Astrocyte of the hippocampus (primary cell): Measurements from ENCODE around the gene HTRA3.

Experiments used
- DNase-seq: peaks from one replicate; pipeline ENCODE4 v3.0.0; 2011; ENCODE audit warnings: low read depth, low spot score

The HTRA3 gene

DNA sequence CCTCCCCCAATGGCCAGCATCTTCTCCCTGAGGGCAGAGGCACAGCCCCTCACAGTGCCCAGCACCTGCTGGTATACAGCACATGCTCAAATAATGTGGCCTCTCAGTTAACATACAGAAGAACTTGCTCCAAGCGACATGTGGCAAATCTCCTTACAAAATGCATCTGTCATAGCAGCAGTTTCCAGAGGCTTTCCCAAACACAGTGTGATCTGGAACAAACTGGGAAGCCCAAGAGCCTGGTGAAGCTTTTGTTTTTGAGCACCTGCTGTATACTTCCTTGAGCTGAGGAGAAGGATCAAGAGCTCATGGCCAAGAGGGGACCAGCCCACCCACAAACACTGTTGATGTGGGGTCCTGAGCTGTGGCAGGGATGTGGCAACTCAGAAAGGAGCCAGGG, 34.8 kb upstream of the HTRA3 start:
- DNase-seq: no peak

GRCh38 chr4:8235224-8235623, 34.3 kb upstream of the HTRA3 start:
- DNase-seq: no peak

- DNase-seq: no peak
Measured at GRCh38 chr4:8235686-8236085, 33.9 kb upstream of the HTRA3 start.

DNA sequence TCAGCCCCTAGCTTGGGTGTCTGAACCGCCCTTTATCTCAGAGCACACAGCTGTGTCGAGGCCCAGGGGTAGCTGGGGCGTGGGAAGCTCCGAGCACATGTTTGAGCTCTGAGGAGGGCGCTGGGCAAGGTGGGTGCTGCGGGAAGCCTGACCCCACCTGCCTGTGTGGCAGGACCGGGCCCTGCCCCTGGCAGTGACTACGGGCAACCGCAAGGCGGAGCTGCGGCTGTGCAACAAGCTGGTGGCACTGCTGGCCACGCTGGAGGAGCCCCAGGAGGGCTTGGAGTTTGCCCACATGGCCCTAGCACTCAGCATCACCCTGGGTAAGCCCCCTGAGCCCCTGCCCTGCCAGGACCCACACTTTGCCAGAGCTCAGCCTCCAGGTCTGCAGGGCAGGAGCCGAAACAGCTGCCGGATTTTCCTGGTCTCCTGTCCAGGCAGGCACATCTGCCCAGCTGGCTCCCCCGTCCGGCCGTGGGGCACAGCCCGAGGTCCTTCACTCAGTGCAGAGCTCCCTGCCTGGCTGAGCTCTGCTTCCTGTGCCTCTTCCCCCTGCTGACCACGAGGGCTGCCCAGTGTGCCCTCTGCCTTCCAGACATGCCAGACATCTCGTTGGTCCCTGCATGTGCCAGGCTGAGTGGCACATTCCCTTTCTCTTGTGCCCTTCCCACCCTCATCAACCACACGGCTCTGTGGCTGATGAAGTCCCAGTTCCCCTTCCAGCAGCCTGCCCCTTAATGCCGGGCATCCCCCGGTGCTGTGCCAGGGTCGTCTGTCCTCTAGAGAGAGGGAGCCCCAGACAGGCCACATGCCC, 33.2 kb upstream of the HTRA3 start:
- no peak for DNase-seq

DNA sequence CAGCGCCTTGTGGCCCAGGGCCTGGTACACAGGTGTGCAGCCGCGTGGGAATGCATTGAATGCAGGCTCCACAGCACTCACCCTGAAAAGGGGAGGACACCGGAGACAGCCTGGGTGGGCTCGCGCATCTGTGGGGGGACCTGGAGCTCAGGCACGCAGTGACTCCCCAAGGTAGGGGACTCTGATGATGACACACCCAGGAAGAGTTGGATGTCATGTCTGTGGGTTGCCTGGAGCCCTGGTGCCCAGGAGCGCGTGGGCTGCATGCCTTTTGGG, 32.7 kb upstream of the HTRA3 start:
- DNase-seq: no peak

- no peak for DNase-seq
Measured at GRCh38 chr4:8237256-8237989, 32.1 kb upstream of the HTRA3 start.

DNA sequence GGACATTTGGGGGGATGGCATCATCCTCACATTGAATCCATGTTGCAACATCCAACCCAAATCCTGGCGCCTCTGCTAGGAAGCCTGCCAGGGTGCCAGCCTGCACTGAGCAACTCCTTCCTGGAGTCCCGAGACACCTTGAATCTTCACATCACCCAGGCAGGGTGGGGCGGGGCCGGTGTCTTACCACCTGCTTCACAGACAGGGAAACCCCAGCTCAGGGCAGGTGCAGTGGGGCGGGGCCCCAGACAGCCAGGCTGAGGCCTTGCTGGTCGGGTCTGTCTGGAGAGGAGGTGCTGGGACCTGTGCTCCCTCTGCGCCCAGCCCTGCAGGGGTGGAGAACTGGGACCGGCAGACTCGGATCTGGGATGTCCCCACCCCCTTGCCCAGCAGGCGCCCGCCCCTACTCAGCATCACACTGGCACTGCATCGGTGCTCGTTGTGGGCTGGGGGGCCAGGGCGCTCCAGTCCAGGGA, 31.5 kb upstream of the HTRA3 start:
- no peak for DNase-seq

- peak; percentile 37 for DNase-seq
Measured at GRCh38 chr4:8238515-8239053, 31.0 kb upstream of the HTRA3 start.

GRCh38 chr4:8239226-8239625, 30.3 kb upstream of the HTRA3 start:
- DNase-seq: no peak

DNA sequence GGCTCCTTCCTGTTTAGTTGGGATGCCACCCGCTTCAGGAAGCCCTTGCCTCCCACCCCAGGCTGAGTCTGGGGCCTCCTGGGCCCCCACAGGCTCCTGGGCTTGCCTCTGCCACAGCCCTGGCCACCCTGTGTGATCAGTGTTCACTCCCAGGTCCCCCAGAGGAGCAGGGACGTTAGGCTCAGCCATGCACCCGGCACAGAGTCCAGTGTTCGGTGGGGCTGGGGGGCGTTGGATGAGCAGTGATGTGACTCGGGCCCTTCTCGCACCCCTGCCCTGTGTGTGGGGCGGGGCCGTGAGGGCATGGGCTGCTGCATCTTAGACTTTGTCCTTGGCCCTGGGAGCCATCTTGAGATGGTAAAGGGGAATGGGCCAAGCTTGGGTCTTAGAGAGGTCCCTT, 29.9 kb upstream of the HTRA3 start:
- DNase-seq: no peak

GRCh38 chr4:8240211-8241041, 29.1 kb upstream of the HTRA3 start:
- DNase-seq: no peak

GRCh38 chr4:8241211-8241779, 28.3 kb upstream of the HTRA3 start:
- no peak for DNase-seq

- peak; percentile 93 for DNase-seq
Measured at GRCh38 chr4:8241895-8242696, 27.5 kb upstream of the HTRA3 start.

DNA sequence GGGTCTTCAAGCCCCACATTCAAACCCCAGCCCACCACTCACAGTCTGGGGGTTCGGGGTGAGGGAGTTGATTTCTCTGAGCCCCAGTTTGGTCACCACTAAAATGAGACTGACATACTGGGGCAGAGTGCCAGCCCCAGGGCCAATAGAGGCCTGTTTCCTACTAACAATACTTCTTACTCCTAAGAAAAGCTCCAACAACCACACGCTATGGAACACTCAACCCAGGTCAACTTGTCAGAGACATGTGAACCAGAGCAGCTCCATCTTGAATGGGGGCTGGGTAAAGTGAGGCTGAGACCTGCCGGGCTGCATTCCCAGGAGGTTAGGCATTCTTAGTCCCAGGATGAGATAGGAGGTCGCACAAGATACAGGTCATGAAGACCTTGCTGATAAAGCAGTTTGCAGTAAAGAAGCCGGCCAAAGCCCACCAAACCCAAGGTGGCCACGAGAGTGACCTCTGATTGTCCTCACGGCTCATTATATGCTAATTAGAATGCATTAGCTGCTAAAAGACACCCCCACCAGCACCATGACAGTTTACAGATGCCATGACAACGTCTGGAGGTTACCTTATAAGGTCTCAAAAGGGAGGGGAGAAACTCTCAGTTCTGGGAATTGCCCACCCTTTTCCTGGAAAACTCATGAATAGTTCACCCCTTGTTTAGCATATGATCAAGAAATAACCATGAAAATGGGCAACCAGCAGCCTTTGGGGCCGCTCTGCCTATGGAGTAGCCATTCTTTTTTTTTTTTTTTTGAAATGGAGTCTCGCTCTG, 26.6 kb upstream of the HTRA3 start:
- no peak for DNase-seq

DNA sequence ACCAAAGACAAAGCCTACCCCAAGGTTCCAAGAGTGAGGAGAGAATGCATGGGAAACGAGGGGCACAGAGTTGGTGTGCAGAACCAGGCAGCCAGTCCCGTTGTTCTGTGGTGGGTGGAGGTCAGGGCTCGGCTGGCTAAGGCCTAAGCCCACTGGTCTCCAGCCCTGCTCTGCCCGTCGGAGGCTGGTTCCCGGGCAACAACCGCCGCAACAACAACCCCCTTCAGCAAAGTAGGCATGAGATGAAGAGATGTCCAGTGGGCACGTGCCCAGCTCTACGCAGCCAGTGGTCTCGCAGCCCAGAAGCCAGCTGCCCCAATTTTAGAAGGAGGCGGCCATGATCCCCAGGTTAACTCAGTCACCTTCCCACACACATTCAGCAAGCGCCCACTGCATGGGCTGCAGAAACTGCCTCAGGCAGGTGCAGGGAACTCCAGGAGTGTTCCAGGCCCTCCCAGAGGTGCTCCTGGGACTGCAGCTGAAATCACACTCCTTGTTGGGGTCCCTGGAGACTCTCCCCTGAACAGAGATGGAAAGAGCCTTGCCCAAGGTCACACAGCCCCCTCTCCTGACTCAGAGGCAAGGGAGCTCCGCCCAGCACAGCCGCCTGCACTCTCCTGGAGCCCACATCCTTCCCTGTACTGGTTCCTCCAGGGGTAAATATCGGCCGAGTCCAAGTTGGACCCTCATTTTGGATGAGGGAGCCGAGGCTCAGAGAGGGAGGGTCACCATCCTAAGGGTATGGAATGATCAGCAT, 25.4 kb upstream of the HTRA3 start:
- no peak for DNase-seq

- no peak for DNase-seq
Measured at GRCh38 chr4:8244931-8245460, 24.6 kb upstream of the HTRA3 start.

DNA sequence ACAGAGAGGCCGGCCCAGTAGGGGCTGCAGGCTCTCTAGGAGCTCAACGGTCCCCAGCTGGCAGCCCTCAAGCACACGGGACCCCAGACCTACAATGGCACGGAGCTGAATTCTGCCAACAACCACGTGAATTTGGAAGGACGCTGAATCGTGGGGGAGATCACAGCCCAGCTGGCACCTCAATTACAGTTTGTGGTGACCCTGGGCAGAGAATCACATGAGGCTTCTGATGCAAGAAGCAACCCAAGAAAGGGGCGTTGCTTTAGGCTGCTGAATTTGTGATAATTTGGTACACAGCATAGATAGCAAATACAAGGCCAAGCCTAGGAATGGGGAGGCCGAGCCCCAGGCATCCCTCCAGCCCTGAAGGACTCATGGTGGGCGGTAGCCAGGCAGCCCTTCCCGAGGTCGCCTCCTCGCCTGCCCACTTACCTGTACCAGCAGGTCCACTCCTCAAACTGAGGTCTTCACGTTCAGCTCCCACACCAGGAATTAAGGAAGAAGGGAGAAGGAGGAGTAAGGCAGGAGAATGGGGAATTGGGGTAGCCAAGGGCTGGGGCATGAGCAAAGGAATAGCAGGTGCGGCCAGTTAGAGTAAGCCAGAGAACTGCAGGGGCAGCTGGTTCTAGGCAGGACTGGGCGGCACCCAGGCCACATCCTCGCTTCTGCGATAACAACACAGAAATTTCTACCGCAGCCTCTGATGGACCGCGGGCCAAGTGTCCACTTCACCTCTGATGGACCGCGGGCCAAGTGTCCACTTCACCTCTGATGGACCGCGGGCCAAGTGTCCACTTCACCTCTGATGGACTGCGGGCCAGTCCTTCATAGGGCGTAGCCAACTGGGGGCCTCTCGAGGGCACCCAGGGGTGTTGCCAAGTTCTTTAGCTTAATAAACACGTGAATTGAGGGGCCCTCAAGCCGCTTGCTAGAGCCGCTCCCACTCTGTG, 23.4 kb upstream of the HTRA3 start:
- DNase-seq: no peak
